AG08395 (cell line): ENCODE results near the gene METRNL.
"Not testable (repeated sequence)": the region's sequence is repeated elsewhere in the genome, so short reads cannot be mapped to it uniquely, and the experiment has no call there.

ENCODE experiments used
- DNase-seq: peaks from one replicate; pipeline ENCODE4 v3.0.0; 2012; ENCODE audit warnings: mixed read lengths, low spot score

METRNL gene

GRCh38 chr17:83079352-83079747, at the start of gene METRNL:
Gene METRNL, plus strand, starts transcription at chr17:83079609. Its CDS starts 207 bp downstream, at chr17:83079816.
- peak; percentile 92 for DNase-seq

- no peak for DNase-seq
Observed at GRCh38 chr17:83030432-83030831, 49.0 kb upstream of the METRNL start.

GRCh38 chr17:83031321-83031945, 48.0 kb upstream of the METRNL start:
- DNase-seq, result no peak

- not testable (repeated sequence) for DNase-seq
Observed at GRCh38 chr17:83031946-83032451, 47.4 kb upstream of the METRNL start.

- DNase-seq, result no peak
Observed at GRCh38 chr17:83032781-83033180, 46.6 kb upstream of the METRNL start.

- DNase-seq, result no peak
Observed at GRCh38 chr17:83034525-83034924, 44.9 kb upstream of the METRNL start.

GRCh38 chr17:83035722-83036121, 43.7 kb upstream of the METRNL start:
- DNase-seq, result no peak

- DNase-seq, result no peak
Observed at GRCh38 chr17:83036193-83036592, 43.2 kb upstream of the METRNL start.

GRCh38 chr17:83036666-83037065, 42.7 kb upstream of the METRNL start:
- no peak for DNase-seq

GRCh38 chr17:83037084-83037873, 42.1 kb upstream of the METRNL start:
- DNase-seq, result no peak

- DNase-seq, result no peak
Observed at GRCh38 chr17:83037874-83038165, 41.6 kb upstream of the METRNL start.

GRCh38 chr17:83038983-83039382, 40.4 kb upstream of the METRNL start:
- DNase-seq, result not testable (repeated sequence)

GRCh38 chr17:83041305-83041704, 38.1 kb upstream of the METRNL start:
- no peak for DNase-seq

- no peak for DNase-seq
Observed at GRCh38 chr17:83042522-83043158, 36.8 kb upstream of the METRNL start.

- not testable (repeated sequence) for DNase-seq
Observed at GRCh38 chr17:83044479-83044878, 34.9 kb upstream of the METRNL start.

- DNase-seq, result no peak
Observed at GRCh38 chr17:83046448-83047181, 32.8 kb upstream of the METRNL start.

- no peak for DNase-seq
Observed at GRCh38 chr17:83047182-83047478, 32.3 kb upstream of the METRNL start.

GRCh38 chr17:83047818-83048475, 31.5 kb upstream of the METRNL start:
- DNase-seq, result not testable (repeated sequence)

- DNase-seq, result no peak
Observed at GRCh38 chr17:83050651-83051395, 28.6 kb upstream of the METRNL start.

- DNase-seq, result peak; percentile 100
Observed at GRCh38 chr17:83051396-83052240, 27.8 kb upstream of the METRNL start.

- no peak for DNase-seq
Observed at GRCh38 chr17:83052241-83052564, 27.2 kb upstream of the METRNL start.
